Measurements from ENCODE around the gene DMD.
"Not testable (repeated sequence)": the region's sequence is repeated elsewhere in the genome, so short reads cannot be mapped to it uniquely, and the experiment has no call there.

The DMD gene

DNA sequence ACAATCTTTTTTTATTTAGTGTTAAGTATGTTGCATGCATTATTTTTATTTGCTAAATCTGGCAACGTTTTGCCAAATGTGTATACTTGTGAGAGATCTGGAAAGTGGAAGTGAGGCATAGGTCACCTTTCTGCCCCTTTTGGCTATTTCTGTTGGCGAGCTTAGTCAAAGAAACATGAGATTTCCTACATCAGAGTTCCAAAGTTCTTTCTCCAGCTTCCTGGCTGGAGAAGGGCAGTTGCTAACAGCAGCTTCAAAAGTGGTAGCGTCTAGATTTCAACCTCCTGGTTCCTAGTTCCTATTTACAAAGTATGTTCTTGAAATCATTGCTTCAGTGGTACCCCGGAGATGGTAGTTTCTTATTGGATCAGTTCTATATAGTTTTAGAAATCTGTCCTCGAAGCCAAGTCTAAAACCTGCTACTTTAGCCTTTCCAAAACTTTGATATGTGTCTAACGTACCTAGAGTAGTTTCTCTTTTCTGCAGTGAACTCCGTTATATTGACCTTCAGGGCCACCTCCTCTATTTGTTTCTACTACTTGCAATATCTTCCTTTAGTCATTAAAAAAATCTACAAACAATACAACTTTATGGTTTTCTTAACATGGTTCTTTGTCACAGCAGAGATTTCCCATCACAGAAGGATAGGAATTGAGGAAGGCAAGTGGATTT, 1683.8 kb downstream of the DMD start:
- DNase-seq (ENCODE audit: low read depth in 2 of 2) = no peak

DNA sequence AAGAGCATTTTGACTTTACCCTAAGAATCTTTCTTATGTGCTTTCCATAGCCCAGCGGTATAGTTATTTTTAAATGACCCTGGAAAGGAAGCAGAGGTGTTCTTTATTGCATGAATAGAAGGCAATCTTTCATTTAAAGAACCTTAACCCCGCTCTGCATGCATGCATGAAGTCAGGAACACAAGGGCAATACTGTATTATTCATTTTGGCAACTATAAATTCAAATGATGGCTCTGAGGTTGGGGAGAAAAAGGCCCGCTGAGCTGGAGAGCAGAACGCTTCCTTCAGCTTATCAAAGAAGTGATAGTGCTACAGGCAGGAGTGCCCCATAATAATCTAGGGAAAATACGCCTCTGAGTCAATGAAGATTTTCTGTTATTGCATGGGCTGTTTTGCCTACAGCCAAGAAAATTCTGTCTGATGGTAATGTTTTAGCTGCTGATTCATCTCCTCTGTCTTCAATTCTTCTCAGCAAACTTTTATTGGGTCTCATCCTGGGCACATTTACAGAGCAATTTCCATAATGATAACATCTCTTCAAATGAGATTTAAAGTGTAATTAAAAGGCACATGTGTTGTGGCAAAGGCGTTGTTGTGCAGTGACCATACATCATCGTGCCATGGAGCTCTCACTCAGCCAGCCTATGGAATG, 1687.3 kb downstream of the DMD start:
- DNase-seq (ENCODE audit: low read depth in 2 of 2) = no peak

DNA sequence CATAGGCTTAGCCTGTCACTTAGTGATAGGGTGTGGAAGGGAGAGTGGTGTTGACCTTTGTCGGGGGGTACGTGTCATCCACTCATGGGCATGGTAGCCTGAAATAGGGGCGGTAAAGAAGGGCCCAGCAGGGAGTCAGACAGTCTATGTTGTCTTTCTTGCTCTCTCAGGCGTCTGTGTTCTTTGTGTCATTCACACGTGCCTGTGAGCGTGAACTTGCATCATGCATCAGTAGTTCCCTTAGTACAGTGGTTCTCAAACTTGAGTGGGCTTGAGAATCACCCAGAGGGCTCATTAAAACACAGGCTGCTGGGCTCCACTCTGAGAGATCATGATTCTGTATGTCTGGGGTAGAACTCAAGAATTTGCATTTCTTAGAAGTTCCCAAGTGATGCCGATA, 1688.6 kb downstream of the DMD start:
- DNase-seq (ENCODE audit: low read depth in 2 of 2) = no peak

DNA sequence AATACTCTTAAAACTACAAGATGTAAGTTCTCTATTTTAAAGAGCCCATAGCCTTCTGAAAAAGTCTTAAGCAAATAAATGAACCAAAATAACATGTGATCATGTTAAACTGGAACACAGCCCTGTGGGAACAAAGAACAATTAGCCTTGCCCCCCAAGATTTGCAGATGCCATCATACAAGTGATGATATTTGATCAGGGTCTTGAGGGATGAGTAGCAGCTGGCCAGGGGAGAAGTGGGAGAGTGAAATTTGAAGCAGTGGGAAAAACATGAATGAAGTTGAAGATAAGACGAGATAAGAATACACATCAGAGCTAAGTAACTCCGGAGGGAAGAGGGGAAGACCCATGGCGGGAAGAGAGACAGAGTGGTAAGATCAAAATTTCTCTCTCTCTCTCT, 1689.4 kb downstream of the DMD start:
- DNase-seq (ENCODE audit: low read depth in 2 of 2) = no peak

DNA sequence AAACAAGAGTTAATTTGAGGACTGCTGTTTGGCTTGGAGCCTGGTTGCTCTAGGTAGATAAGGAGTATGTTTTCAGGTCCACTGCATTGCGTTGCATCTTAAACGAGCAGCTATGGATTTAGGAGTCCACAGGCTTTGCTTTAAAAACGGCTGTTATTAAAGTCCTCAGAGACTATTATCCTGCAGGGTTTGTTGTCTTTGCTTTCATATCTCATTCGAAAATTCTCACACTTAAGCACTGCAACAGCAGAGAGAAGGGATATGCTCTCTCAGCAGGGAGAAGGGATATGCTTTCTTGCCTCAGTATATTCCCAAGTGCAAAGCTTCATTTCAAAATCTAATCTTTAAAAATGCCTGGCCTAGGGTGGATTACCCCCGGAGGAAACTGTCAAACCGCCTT, 1694.8 kb downstream of the DMD start:
- DNase-seq (ENCODE audit: low read depth in 2 of 2) = no peak

DNA sequence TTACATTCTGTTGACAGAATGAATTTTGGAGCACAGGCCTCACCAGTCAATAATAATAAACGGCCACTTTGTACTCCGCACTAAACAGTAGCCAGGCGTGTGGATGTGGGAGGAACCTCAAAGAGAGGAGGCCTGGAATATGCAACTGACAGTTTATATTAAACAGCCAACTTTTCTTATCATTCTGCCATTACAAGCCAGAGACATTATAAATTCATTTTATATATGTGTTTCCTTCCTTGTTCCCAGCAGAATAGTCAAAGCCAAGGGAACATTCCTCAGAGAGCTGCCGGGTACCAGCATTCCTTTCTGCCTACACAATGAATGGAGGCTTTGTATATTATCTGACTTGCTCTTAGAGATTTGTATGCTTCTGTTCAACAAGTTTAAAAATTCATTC, 1703.0 kb downstream of the DMD start:
- DNase-seq (ENCODE audit: low read depth in 2 of 2) = no peak

DNA sequence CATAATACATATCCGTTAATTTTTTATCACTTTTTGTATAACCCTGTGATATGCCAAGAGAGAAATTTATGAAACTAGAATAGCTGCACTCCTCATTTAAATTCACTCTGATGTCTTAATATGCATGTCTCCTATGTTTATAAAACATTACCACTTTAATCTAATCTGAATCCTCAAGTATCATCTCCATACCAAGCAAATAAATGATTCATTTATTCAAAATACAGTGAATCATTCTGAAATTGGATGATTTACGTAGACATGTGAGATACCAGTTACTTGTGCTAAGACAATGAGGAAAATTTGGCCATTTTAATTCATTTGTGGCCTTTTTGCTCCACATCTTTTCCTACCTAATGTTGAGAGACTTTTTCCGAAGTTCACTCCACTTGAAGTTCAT, 1704.4 kb downstream of the DMD start:
- DNase-seq (ENCODE audit: low read depth in 2 of 2) = no peak

DNA sequence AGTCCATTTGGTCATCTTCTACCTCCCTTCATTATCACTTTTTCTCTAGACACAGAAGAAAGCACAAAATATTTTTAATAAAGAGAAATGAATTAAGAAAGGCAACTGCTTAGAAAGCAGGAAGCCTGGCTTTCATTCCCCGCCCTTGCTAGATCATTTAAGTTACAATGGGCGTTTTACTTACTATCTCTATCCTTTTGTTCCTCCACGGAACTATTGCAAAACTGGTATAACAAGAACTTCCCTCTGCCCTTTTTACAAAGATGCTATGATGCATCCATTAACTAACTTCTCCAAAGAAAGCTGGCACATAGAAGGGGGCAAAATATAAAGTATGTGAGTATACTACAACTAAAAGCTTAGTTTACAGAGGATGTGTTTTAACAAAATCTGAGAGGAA, 1705.0 kb downstream of the DMD start:
- DNase-seq (ENCODE audit: low read depth in 2 of 2) = no peak

DNA sequence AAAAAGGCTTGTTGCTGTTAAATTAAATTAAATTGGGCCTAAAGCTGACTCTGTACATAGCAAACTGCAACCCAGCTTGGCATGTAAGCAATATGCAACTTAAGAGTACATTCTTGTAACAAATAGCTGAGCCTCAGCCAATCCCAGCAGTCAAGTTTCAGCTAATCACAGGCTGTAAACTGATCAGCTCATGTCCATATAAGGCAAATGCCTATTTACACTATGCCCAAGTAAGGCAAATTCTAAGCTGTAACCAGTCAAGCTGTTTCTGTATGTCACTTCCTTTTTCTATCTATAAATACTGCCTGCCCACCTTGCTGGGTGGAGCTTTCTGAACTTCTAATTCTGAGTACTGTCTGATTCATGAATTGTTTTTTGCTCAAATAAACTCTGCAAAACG, 1710.4 kb downstream of the DMD start:
- DNase-seq (ENCODE audit: low read depth in 2 of 2) = no peak

DNA sequence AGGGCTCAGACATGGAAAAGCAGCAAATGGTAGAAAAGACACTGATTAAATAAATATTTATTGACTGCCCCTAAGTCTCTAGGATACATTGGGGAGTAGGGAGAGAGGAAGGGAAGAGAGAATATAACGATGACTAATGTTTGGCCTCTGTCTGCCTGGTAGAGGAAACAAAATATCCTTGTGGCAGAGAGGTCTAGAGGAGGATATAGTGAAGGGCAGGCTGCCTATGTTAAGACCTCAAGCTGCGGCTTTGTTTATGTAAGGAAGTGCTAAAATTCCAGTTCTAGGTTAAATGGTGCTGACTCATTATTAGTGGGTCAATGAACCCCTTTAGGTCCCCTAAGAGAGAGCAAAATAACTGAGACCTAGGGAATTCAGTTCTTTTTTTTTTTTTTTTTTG, 1712.2 kb downstream of the DMD start:
- DNase-seq (ENCODE audit: low read depth in 2 of 2) = no peak

DNA sequence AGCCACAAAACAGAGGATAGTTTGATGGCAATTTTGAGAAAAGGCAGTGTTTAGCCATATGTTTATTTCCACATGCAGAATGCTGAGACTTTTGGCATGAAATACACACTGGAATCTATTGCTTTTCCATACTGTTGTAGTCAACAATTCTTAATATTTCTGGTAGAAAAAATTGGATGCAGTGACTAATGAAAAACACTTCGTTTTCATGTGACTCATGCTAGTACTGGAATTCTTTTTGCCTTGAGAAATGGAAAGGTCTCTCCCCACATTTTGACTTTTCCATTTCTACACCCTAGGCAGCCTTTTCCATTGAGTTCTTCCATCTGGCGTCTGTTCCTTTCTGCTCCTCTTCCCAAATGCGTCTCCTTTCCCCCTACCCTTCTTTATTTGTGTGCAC, 1714.3 kb downstream of the DMD start:
- no peak for DNase-seq (ENCODE audit: low read depth in 2 of 2)

DNA sequence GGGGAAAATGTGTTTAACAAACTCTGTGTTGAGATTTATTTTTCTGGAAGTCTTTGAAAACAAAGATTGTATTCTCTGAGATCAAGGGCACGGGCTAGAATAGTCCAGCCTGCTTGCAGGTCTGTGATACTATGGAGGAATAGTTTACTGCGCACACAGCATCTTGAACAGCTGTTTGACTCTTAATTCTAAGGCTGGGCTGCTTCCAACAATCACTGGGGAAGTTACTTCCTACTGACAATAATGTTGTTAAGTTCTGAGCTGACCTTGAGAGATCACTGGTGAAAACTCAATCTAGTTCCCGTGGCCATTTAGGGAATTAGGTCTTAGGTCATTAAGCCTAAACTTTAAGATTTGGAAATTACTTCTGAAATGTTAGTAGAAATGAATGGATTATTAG, 1723.4 kb downstream of the DMD start:
- DNase-seq (ENCODE audit: low read depth in 2 of 2) = no peak

DNA sequence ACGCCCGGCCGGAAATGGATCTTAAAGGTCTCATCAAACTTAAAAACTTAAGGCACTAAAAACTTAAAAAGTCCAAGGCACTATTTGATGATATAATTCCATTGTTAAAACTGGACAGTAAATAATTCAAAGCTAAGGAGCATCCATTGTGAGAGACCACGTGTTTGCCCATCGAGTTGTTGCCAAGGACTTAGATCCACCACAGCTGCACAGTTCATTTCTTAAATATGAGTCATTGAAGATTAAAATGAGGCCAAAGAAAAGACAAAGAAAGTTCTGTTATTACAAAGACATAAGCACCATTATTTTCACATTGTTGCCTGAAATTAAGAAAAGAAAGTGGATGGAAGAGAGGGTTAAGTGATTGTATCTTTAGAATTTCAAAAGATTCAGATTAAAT, 1728.0 kb downstream of the DMD start:
- no peak for DNase-seq (ENCODE audit: low read depth in 2 of 2)

DNA sequence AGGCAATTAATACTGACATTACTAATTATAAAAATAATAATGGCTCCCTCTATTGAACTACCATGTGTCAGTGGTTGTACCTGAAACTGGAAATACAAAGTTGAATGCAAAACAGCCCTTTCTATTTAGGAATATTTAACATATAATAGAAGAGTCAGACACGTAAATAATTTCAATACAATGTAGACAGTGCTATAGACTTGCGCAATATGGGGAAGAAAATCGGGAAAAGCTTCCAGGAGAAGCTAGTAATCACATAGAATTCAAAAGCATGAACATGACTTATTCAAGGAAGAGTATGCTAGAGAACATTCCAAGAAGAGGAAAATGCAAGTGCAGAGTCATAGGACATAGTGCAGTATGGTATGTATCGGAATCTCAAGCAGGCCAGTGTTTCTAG, 1730.7 kb downstream of the DMD start:
- DNase-seq (ENCODE audit: low read depth in 2 of 2) = no peak

DNA sequence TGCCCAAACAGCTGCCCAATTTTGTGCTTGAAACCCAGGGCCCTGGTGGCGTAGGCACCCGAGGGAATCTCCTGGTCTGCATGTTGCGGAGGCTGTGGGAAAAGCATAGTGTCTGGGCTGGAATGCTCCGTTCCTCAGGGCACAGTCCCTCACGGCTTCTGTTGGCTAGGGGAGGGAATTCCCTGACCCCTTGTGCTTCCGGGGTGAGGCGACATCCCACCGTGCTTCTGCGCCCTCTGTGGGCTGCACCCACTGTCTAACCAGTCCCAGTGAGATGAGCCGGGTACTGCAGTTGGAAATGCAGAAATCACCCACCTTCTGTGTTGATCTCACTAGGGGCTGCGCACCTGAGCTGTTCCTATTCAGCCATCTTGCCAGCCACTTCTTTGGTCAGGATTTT, 1740.1 kb downstream of the DMD start:
- no peak for DNase-seq (ENCODE audit: low read depth in 2 of 2)

DNA sequence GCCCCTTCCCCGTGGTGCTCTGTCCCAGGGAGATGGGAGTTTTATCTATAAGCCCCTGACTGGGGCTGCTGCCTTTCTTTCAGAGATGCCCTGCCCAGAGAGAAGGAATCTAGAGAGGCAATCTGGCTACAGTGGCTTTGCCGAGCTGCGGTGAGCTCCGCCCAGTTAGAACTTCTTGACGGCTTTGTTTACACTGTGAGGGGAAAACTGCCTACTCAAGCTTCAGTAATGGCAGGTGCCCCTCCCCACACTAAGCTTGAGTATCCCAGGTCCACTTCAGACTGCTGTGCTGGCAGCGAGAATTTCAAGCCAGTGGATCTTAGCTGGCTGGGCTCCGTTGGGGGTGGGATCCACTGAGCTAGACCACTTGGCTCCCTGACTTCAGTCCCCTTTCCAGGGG, 1740.6 kb downstream of the DMD start:
- not testable (repeated sequence) for DNase-seq (ENCODE audit: low read depth in 2 of 2)

DNA sequence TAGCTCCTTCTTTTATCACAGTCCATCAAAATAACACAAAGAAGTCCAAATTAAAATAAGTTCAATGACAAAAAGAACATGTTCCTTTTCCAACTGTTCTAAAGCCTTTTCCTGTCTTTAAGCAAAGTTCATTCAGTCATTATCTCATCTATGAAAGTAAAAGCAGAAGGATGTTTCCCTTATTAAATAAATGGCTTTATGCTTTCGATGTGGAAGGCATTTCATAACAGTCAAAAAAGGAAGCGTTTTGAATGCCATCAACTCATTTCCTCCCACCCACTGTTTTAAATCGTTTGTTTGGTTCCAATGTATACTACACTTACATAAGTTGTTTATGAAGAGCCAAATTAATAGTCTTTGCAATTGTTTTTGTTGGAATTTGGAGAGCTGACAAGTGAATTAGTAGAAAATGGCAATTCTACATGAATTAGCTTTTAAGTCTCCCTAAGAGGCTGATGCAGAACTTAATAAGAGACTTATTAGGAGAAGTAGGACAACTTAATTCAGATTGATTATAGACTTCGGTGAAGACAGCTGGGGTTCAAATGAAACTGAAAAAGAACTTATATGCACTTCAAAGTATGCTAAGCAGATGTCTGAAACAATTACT, 1746.9 kb downstream of the DMD start:
- no peak for DNase-seq (ENCODE audit: low read depth in 2 of 2)

DNA sequence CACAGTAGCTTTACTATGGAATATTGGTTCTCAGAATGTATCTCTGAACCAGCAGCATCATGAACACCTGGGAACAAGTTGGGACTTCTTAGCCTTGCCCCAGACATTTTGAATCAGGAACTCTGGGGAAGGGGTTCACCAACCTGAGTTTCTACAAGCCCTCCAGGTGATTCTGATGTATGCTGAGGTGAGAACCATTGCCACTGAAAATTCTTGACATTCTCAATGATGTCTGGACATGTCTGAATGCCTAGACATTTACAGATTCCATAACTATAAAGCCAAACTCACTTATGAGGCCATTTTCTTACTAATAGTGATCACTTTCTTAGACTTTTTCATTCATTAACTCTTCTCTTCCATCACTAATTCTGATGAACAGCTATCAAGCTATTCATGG, 1750.1 kb downstream of the DMD start:
- DNase-seq (ENCODE audit: low read depth in 2 of 2) = no peak

DNA sequence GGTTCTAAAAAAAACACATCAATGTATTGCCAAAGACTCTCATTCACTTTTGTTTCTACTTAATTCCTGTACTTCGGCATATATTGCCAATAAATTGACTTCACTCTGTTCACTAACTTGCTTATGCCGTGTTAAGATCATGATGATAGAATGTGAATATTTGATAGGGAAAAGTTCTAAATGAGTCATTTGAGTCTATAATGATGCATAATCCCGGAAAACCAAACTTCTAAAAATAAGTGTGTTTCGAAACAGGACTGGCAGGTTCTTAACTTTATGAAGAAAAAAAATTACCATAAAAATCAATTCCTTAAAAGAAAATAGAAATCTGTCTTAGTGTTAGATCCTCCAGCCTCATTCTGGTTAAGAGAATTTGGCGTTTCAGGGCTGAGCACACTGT, 1752.0 kb downstream of the DMD start:
- no peak for DNase-seq (ENCODE audit: low read depth in 2 of 2)

DNA sequence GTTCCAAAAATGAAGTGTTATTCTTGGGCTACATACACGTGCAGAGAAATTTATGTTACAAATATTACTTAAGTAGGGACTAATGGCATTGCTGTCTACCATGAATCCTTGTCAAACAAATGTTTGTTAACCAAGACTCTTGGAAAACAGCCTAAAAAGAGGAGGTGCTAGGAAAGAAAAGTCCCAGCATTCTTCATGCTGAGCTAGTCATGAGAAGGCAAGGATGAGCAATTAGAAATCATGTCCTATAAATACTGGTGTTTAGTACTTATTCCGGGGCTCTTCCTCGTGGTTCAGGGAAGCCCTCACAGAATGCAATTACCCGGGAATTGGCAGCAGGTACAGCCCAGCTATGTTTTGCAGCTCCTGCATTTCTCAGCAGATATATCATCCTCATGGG, 1761.4 kb downstream of the DMD start:
- DNase-seq (ENCODE audit: low read depth in 2 of 2) = no peak

DNA sequence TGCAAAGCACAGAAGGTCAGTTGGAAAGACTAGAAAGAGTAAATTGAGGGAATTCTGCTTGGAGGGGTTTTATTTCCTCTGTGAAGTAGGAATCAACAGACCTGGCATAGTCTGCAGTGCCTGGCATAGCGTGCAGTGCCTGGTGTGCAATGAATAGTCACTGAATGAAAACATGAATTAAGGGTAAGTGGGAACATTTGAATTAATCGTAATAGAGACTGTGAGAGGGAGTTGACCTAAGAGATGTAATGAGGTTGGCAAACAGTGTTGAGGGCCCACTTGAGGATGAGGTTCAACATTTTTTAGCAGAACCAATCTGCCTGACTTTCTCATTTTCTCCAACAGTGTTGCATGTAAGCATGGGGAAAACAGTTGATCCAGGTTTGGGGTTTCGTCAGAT, 1762.3 kb downstream of the DMD start:
- DNase-seq (ENCODE audit: low read depth in 2 of 2) = no peak

DNA sequence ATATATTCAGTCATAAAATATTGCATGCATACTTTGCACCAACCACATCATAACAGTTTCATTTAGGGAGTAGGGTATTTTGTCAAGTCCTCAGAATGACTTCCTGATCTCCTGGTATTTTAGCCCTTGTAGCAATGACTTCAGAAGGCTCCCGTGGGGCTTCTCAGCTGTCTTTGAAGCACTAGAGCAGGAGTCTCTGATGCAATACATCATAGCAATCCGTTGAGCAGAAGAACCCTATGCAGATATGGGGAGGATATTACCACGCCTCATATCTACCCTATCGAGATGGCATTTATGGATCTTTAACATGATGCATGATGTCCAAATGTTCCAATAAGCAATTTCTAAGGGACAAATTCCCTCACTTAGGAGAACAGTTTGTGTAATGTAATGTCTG, 1765.8 kb downstream of the DMD start:
- DNase-seq (ENCODE audit: low read depth in 2 of 2) = no peak

DNA sequence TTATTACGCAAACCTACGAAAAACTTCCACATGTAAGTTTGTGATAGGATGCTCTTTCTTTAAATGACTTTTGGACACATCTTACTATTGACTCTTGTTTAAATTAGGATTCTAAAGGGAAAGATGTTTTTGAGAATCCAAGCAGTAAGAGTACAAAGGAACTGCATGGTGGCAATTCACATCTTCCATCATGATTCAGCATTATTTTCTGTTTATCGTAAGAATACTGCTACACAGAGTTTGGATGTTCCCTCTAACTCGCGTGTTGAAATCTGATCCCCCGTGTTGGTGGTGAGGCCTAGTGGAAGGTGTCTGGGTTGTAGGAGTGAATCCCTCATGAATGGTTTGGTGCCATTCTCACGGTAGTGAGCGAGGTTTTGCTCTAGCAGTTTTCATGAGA, 1767.7 kb downstream of the DMD start:
- no peak for DNase-seq (ENCODE audit: low read depth in 2 of 2)

DNA sequence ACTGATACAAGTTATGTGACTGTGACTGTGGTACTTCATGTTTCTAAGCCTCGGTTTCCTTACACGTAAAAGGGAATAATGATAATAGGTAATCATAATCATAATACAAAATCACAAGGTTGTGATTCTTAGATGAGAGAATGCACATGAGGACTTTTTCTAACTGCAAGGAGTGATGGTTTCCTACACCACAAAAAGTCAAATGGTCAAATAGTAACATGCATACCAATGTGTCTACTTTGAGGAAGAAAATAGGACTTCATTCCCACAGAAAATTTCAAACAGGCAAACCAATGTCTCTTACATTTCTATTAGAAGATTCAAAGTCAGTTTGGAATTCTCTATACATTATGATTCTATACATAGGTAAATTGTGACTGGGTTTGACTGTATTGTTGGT, 1770.8 kb downstream of the DMD start:
- DNase-seq (ENCODE audit: low read depth in 2 of 2) = no peak
